ENCODE measurements around the gene RPA4.

RPA4 gene

GRCh38 chrX:96861218-96861617 lies 22.5 kb upstream of the RPA4 start:
- DNase-seq (ENCODE audit: low read depth, low spot score), result no peak
- Histone ChIP-seq H3K9ac (ENCODE audit: insufficient read length) (no peak overlapping the region), H3K36me3 (ENCODE audit: insufficient read depth, low read length) (no peaks in the 10 kb centered on the region), H3K4me3 (no peak overlapping the region), H3K27ac (no peak overlapping the region), H3K9me3 (ENCODE audit: low read depth, low read length) (no peaks in the 10 kb centered on the region)
- TF ChIP-seq POLR2AphosphoS5 (IDR thresholded peaks at IDR 0.05; ENCODE audit: borderline replicate concordance, low read depth, low read length) (no peak), FOXP2 (optimal IDR thresholded peaks at IDR 0.05; ENCODE audit: control extremely low read depth, extremely low read length, insufficient read depth) (no peak), EZH2 (IDR thresholded peaks at IDR 0.05) (no peak)

- Histone ChIP-seq H3K4me3 (no peak overlapping the region), H3K27ac (no peak overlapping the region), H3K9ac (ENCODE audit: insufficient read length) (no peak overlapping the region), H3K36me3 (ENCODE audit: insufficient read depth, low read length) (no peaks in the 10 kb centered on the region), H3K9me3 (ENCODE audit: low read depth, low read length) (no peaks in the 10 kb centered on the region)
- no peak for DNase-seq (ENCODE audit: low read depth, low spot score)
- no peak for TF ChIP-seq EZH2 (IDR thresholded peaks at IDR 0.05)
- TF ChIP-seq FOXP2 (optimal IDR thresholded peaks at IDR 0.05; ENCODE audit: control extremely low read depth, extremely low read length, insufficient read depth), result no peak
- no peak for TF ChIP-seq POLR2AphosphoS5 (IDR thresholded peaks at IDR 0.05; ENCODE audit: borderline replicate concordance, low read depth, low read length)
Measured at GRCh38 chrX:96861661-96862060, 22.0 kb upstream of the RPA4 start.

- Histone ChIP-seq H3K9ac (ENCODE audit: insufficient read length) (no peak overlapping the region), H3K36me3 (ENCODE audit: insufficient read depth, low read length) (no peaks in the 10 kb centered on the region; the same call in 1 of the 2 replicates), H3K27ac (no peak overlapping the region), H3K4me3 (no peak overlapping the region), H3K9me3 (ENCODE audit: low read depth, low read length) (no peaks in the 10 kb centered on the region)
- no peak for DNase-seq (ENCODE audit: low read depth, low spot score)
- TF ChIP-seq FOXP2 (optimal IDR thresholded peaks at IDR 0.05; ENCODE audit: control extremely low read depth, extremely low read length, insufficient read depth) (no peak), POLR2AphosphoS5 (IDR thresholded peaks at IDR 0.05; ENCODE audit: borderline replicate concordance, low read depth, low read length) (no peak), EZH2 (IDR thresholded peaks at IDR 0.05) (no peak)
Measured at GRCh38 chrX:96884027-96884426, 319 bp downstream of the RPA4 start.

- TF ChIP-seq FOXP2 (optimal IDR thresholded peaks at IDR 0.05; ENCODE audit: control extremely low read depth, extremely low read length, insufficient read depth) (no peak), POLR2AphosphoS5 (IDR thresholded peaks at IDR 0.05; ENCODE audit: borderline replicate concordance, low read depth, low read length) (no peak), EZH2 (IDR thresholded peaks at IDR 0.05) (no peak)
- DNase-seq (ENCODE audit: low read depth, low spot score), result no peak
Measured at GRCh38 chrX:96889726-96890125, 6.0 kb downstream of the RPA4 start.

GRCh38 chrX:96906741-96907140 lies 23.0 kb downstream of the RPA4 start:
- Histone ChIP-seq H3K36me3 (ENCODE audit: insufficient read depth, low read length) (no peaks in the 10 kb centered on the region), H3K9ac (ENCODE audit: insufficient read length) (no peak overlapping the region), H3K4me3 (no peak overlapping the region), H3K9me3 (ENCODE audit: low read depth, low read length) (no peaks in the 10 kb centered on the region), H3K27ac (no peak overlapping the region)
- DNase-seq (ENCODE audit: low read depth, low spot score), result no peak
- no peak for TF ChIP-seq EZH2 (IDR thresholded peaks at IDR 0.05)

More at GRCh38 chrX:96889726-96890125, 6.0 kb downstream of the RPA4 start:
- H3K9me3 ChIP-seq (ENCODE audit: low read depth, low read length), result no peaks in the 10 kb centered on the region
- no peak overlapping the region for H3K9ac ChIP-seq (ENCODE audit: insufficient read length)
- no peak overlapping the region for H3K4me3 ChIP-seq
- no peak overlapping the region for H3K27ac ChIP-seq
- no peaks in the 10 kb centered on the region for H3K36me3 ChIP-seq (ENCODE audit: insufficient read depth, low read length)

- no peak overlapping the region for H3K4me3 ChIP-seq
- no peak for DNase-seq (ENCODE audit: low read depth, low spot score)
- H3K36me3 ChIP-seq (ENCODE audit: insufficient read depth, low read length), result no peaks in the 10 kb centered on the region
- no peak for TF ChIP-seq POLR2AphosphoS5 (IDR thresholded peaks at IDR 0.05; ENCODE audit: borderline replicate concordance, low read depth, low read length)
- TF ChIP-seq FOXP2 (optimal IDR thresholded peaks at IDR 0.05; ENCODE audit: control extremely low read depth, extremely low read length, insufficient read depth), result no peak
- TF ChIP-seq EZH2 (IDR thresholded peaks at IDR 0.05), result no peak
- H3K9me3 ChIP-seq (ENCODE audit: low read depth, low read length), result no peaks in the 10 kb centered on the region
- H3K9ac ChIP-seq (ENCODE audit: insufficient read length), result no peak overlapping the region
- no peak overlapping the region for H3K27ac ChIP-seq
Measured at GRCh38 chrX:96907516-96908272, 24.0 kb downstream of the RPA4 start.

- no peaks in the 10 kb centered on the region for H3K36me3 ChIP-seq (ENCODE audit: insufficient read depth, low read length)
- no peak for TF ChIP-seq EZH2 (IDR thresholded peaks at IDR 0.05)
- TF ChIP-seq FOXP2 (optimal IDR thresholded peaks at IDR 0.05; ENCODE audit: control extremely low read depth, extremely low read length, insufficient read depth), result no peak
- no peak for TF ChIP-seq POLR2AphosphoS5 (IDR thresholded peaks at IDR 0.05; ENCODE audit: borderline replicate concordance, low read depth, low read length)
- no peak overlapping the region for H3K4me3 ChIP-seq
- no peak overlapping the region for H3K9ac ChIP-seq (ENCODE audit: insufficient read length)
- H3K27ac ChIP-seq, result no peak overlapping the region
- no peaks in the 10 kb centered on the region for H3K9me3 ChIP-seq (ENCODE audit: low read depth, low read length)
- no peak for DNase-seq (ENCODE audit: low read depth, low spot score)
Measured at GRCh38 chrX:96909291-96909690, 25.6 kb downstream of the RPA4 start.

GRCh38 chrX:96918864-96919263 lies 35.2 kb downstream of the RPA4 start:
- Histone ChIP-seq H3K36me3 (ENCODE audit: insufficient read depth, low read length) (no peaks in the 10 kb centered on the region), H3K9me3 (ENCODE audit: low read depth, low read length) (no peaks in the 10 kb centered on the region), H3K27ac (no peak overlapping the region), H3K4me3 (no peak overlapping the region), H3K9ac (ENCODE audit: insufficient read length) (no peak overlapping the region)
- no peak for DNase-seq (ENCODE audit: low read depth, low spot score)
- TF ChIP-seq POLR2AphosphoS5 (IDR thresholded peaks at IDR 0.05; ENCODE audit: borderline replicate concordance, low read depth, low read length) (no peak), EZH2 (IDR thresholded peaks at IDR 0.05) (no peak), FOXP2 (optimal IDR thresholded peaks at IDR 0.05; ENCODE audit: control extremely low read depth, extremely low read length, insufficient read depth) (no peak)

- Histone ChIP-seq H3K9ac (ENCODE audit: insufficient read length) (no peak overlapping the region), H3K27ac (no peak overlapping the region), H3K36me3 (ENCODE audit: insufficient read depth, low read length) (no peaks in the 10 kb centered on the region), H3K9me3 (ENCODE audit: low read depth, low read length) (no peaks in the 10 kb centered on the region), H3K4me3 (no peak overlapping the region)
- TF ChIP-seq EZH2 (IDR thresholded peaks at IDR 0.05) (no peak), POLR2AphosphoS5 (IDR thresholded peaks at IDR 0.05; ENCODE audit: borderline replicate concordance, low read depth, low read length) (no peak), FOXP2 (optimal IDR thresholded peaks at IDR 0.05; ENCODE audit: control extremely low read depth, extremely low read length, insufficient read depth) (no peak)
- no peak for DNase-seq (ENCODE audit: low read depth, low spot score)
Measured at GRCh38 chrX:96919672-96920071, 36.0 kb downstream of the RPA4 start.

All from SK-N-MC (cell line).